Keratinocyte (primary cell): Measurements from ENCODE around the gene SMIM24. TPM values are rescaled to one million over a fixed set of nuclear protein-coding genes. Genes with fewer than 3 reads are reported as not detected.

Source experiments
- DNase-seq: peaks from one replicate; pipeline ENCODE4 v3.0.0-alpha.2; 2011; ENCODE audit warnings: low read depth, missing footprints, low spot score
- FAIRE-seq: peaks from 2 replicates; lab custom pipeline; 2011; peaks lifted over from hg19 to GRCh38; lab: Jason Lieb, UNC
- H2AFZ ChIP-seq: 2 replicates; pipeline ENCODE4 v1.6.0; 2012; ENCODE audit warnings: low read length, control low read depth, inconsistent platforms; ENCODE audit not compliant: control insufficient read depth
- H3K27ac ChIP-seq: 2 replicates; pipeline ENCODE4 v1.5.1; 2011; ENCODE audit warnings: low read length; ENCODE audit not compliant: control insufficient read depth, insufficient read depth
- H3K27me3 ChIP-seq: 3 replicates; pipeline ENCODE4 v1.6.0; 2011; ENCODE audit warnings: low read length; ENCODE audit not compliant: control insufficient read depth, insufficient read depth; ENCODE audit errors: extremely low read depth
- H3K36me3 ChIP-seq, 2 experiments: 2 replicates in 1 of 2; 3 replicates in 1 of 2; pipeline ENCODE4 v1.5.1; 2011; ENCODE audit warnings: low read length in 2 of 2, mild to moderate bottlenecking in 1 of 2; ENCODE audit not compliant: control insufficient read depth in 2 of 2, insufficient read depth in 2 of 2; ENCODE audit errors: extremely low read depth in 1 of 2
- H3K4me1 ChIP-seq: 3 replicates; pipeline ENCODE4 v1.5.1; 2011; ENCODE audit warnings: low read length; ENCODE audit not compliant: control insufficient read depth, insufficient read depth; ENCODE audit errors: extremely low read depth
- H3K4me2 ChIP-seq: 3 replicates; pipeline ENCODE4 v1.6.0; 2011; ENCODE audit warnings: low read depth, low read length; ENCODE audit not compliant: control insufficient read depth, insufficient read depth; ENCODE audit errors: extremely low read depth
- H3K4me3 ChIP-seq, 3 experiments: fragments of 200-600 bp in 1 of 3; sonication (generic) in 1 of 3; 2 replicates in 2 of 3; 3 replicates in 1 of 3; pipeline ENCODE4 v1.5.1; 2011 to 2016; ENCODE audit warnings: low read length in 3 of 3, mild to moderate bottlenecking in 3 of 3, control low read depth in 2 of 3, inconsistent platforms in 1 of 3, low read depth in 1 of 3, mixed read lengths in 1 of 3, mixed run types in 1 of 3, moderate library complexity in 1 of 3; ENCODE audit not compliant: control insufficient read depth in 2 of 3, insufficient read depth in 2 of 3; ENCODE audit errors: extremely low read depth in 1 of 3
- H3K79me2 ChIP-seq: 2 replicates; pipeline ENCODE4 v1.6.0; 2012; ENCODE audit warnings: low read length; ENCODE audit not compliant: control insufficient read depth, insufficient read depth
- H3K9ac ChIP-seq: 3 replicates; pipeline ENCODE4 v1.6.0; 2011; ENCODE audit warnings: low read length; ENCODE audit not compliant: control insufficient read depth, insufficient read depth; ENCODE audit errors: extremely low read depth
- H3K9me1 ChIP-seq: 3 replicates; pipeline ENCODE4 v1.6.0; 2011; ENCODE audit warnings: low read length; ENCODE audit not compliant: control insufficient read depth, insufficient read depth; ENCODE audit errors: extremely low read depth
- H3K9me3 ChIP-seq: 2 replicates; pipeline ENCODE4 v1.5.1; 2012; ENCODE audit warnings: low read depth, low read length; ENCODE audit not compliant: control insufficient read depth
- H4K20me1 ChIP-seq: 3 replicates; pipeline ENCODE4 v1.6.0; 2011; ENCODE audit warnings: low read length; ENCODE audit not compliant: control insufficient read depth, insufficient read depth; ENCODE audit errors: extremely low read depth
- CTCF ChIP-seq, 3 experiments: IDR thresholded peaks in 1 of 3; conservative IDR thresholded peaks in 1 of 3; optimal IDR thresholded peaks in 1 of 3; 2 replicates in 2 of 3; 3 replicates in 1 of 3; pipeline versions ENCODE3 to v1.5.1; 2011; ENCODE audit warnings: low read length in 3 of 3, mild to moderate bottlenecking in 3 of 3, moderate library complexity in 2 of 3, control low read depth in 1 of 3, inconsistent platforms in 1 of 3; ENCODE audit not compliant: insufficient read depth in 2 of 3; ENCODE audit errors: extremely low read depth in 1 of 3
- EZH2 ChIP-seq: IDR thresholded peaks from one replicate; pipeline ENCODE4 v1.6.1; 2012; ENCODE audit warnings: inconsistent platforms, mild to moderate bottlenecking, low read length, moderate library complexity
- dilution Hi-C: fragments of 300-500 bp; cut with MboI; formaldehyde crosslinking; loops from one replicate; pipeline ENCODE4 v1.7.0; 2020; ENCODE audit warnings: low sequenced_read_pairs; ENCODE audit not compliant: extremely low pct_ligation_motif_present
- polyA plus RNA-seq, 5 experiments: library from polyadenylated mRNA; depleted of rRNA in 3 of 5; stranded (reverse) in 3 of 5; stranded (forward) in 1 of 5; unstranded in 1 of 5; fragments of >200 nt; gene quantifications; 1 replicate in 1 of 5; 2 replicates in 3 of 5; 3 replicates in 1 of 5; pipeline versions ENCODE4 v1.2.1 to v1.2.3, GENCODE V29; 2011 to 2012; ENCODE audit warnings: missing spikeins in 2 of 5, low read depth in 1 of 5, low replicate concordance in 1 of 5

SMIM24 gene
- polyA plus RNA-seq, 1 donor (not counting 4 experiments of a cell fraction or from before 2014, with no cell fraction given) = not detected

- FAIRE-seq = no peak
- no peaks in the 10 kb centered on the region for H3K27me3 ChIP-seq
- H3K9ac ChIP-seq = no peak overlapping the region
- H3K36me3 ChIP-seq = peaks cover 20 to 33% of the 10 kb centered on the region in 2 experiments
- H3K27ac ChIP-seq = no peak overlapping the region
- no peaks in the 10 kb centered on the region for H3K4me1 ChIP-seq
- no peak overlapping the region for H3K4me2 ChIP-seq
- DNase-seq = no peak
- peaks cover 5% of the 10 kb centered on the region for H4K20me1 ChIP-seq
- dilution Hi-C loops = no loop called here
- no peak for TF ChIP-seq EZH2
- no peak for TF ChIP-seq CTCF (optimal IDR thresholded peaks at IDR 0.05 in 1 of 3, IDR thresholded peaks at IDR 0.05 in 1 of 3, conservative IDR thresholded peaks at IDR 0.05 in 1 of 3; ENCODE audit: extremely low read depth in 1 of 3, insufficient read depth in 2 of 3, low read length in 3 of 3)
- peaks cover 8% of the 10 kb centered on the region for H3K79me2 ChIP-seq
- H3K9me1 ChIP-seq = no peaks in the 10 kb centered on the region
- no peak overlapping the region for H3K4me3 ChIP-seq
- no peaks in the 10 kb centered on the region for H3K9me3 ChIP-seq
- no peak overlapping the region for H2AFZ ChIP-seq
Measured at GRCh38 chr19:3528539-3529211, 48.4 kb upstream of the SMIM24 start.

- Histone ChIP-seq H3K9me3 (no peaks in the 10 kb centered on the region), H3K4me3 (no peak overlapping the region), H3K9ac (no peak overlapping the region), H3K36me3 (peaks cover 20 to 31% of the 10 kb centered on the region in 2 experiments), H2AFZ (no peak overlapping the region), H3K27ac (no peak overlapping the region), H4K20me1 (peaks cover 6% of the 10 kb centered on the region), H3K27me3 (no peaks in the 10 kb centered on the region), H3K4me1 (no peaks in the 10 kb centered on the region), H3K4me2 (no peak overlapping the region), H3K79me2 (peaks cover 14% of the 10 kb centered on the region), H3K9me1 (no peaks in the 10 kb centered on the region)
- no peak for FAIRE-seq
- no peak for DNase-seq
- dilution Hi-C loops = no loop called here
- TF ChIP-seq EZH2 = no peak
- TF ChIP-seq CTCF (optimal IDR thresholded peaks at IDR 0.05 in 1 of 3, IDR thresholded peaks at IDR 0.05 in 1 of 3, conservative IDR thresholded peaks at IDR 0.05 in 1 of 3; ENCODE audit: extremely low read depth in 1 of 3, insufficient read depth in 2 of 3, low read length in 3 of 3) = no peak
Measured at GRCh38 chr19:3528080-3528479, 47.8 kb upstream of the SMIM24 start.
